ENCODE measurements around the gene NCOA7.
A peak's percentile ranks its signal among the peaks of the same experiment; 100 is the strongest.
"Not testable (repeated sequence)": the region's sequence is repeated elsewhere in the genome, so short reads cannot be mapped to it uniquely, and the experiment has no call there.

The NCOA7 gene

GRCh38 chr6:125773387-125774341, 17.1 kb upstream of the NCOA7 start:
- no peak overlapping the region for H3K27ac Mint-ChIP-seq

GRCh38 chr6:125776107-125776826, 14.5 kb upstream of the NCOA7 start:
- H3K36me3 Mint-ChIP-seq (ENCODE audit: low read depth); H3K27me3 Mint-ChIP-seq; H3K9me3 Mint-ChIP-seq; H3K27ac Mint-ChIP-seq; DNase-seq; H3K4me3 Mint-ChIP-seq: not testable (repeated sequence)
- H3K4me1 Mint-ChIP-seq (ENCODE audit: low read depth), result peaks cover 10% of the 10 kb centered on the region

More at GRCh38 chr6:125773387-125774341, 17.1 kb upstream of the NCOA7 start:
- no peaks in the 10 kb centered on the region for H3K27me3 Mint-ChIP-seq
- H3K9me3 Mint-ChIP-seq, result no peaks in the 10 kb centered on the region
- DNase-seq, result no peak
- H3K4me3 Mint-ChIP-seq, result no peak overlapping the region
- no peaks in the 10 kb centered on the region for H3K36me3 Mint-ChIP-seq (ENCODE audit: low read depth)
- H3K4me1 Mint-ChIP-seq (ENCODE audit: low read depth), result peaks cover 13% of the 10 kb centered on the region

- no peaks in the 10 kb centered on the region for H3K9me3 Mint-ChIP-seq
- no peak overlapping the region for H3K4me3 Mint-ChIP-seq
- no peaks in the 10 kb centered on the region for H3K27me3 Mint-ChIP-seq
- peaks cover 7% of the 10 kb centered on the region for H3K36me3 Mint-ChIP-seq (ENCODE audit: low read depth)
- peaks cover 20% of the 10 kb centered on the region for H3K4me1 Mint-ChIP-seq (ENCODE audit: low read depth)
- peak; percentile 93 for DNase-seq
- no peak overlapping the region for H3K27ac Mint-ChIP-seq
Observed at GRCh38 chr6:125779924-125780539, 10.7 kb upstream of the NCOA7 start.

- Mint-ChIP-seq H3K9me3 (no peaks in the 10 kb centered on the region), H3K27me3 (no peaks in the 10 kb centered on the region)
Observed at GRCh38 chr6:125780540-125781313, 10.0 kb upstream of the NCOA7 start.

GRCh38 chr6:125781314-125781868, 9.4 kb upstream of the NCOA7 start:
- Mint-ChIP-seq H3K4me1 (ENCODE audit: low read depth) (peaks cover 20% of the 10 kb centered on the region), H3K9me3 (no peaks in the 10 kb centered on the region), H3K4me3 (no peak overlapping the region), H3K27ac (no peak overlapping the region), H3K27me3 (no peaks in the 10 kb centered on the region), H3K36me3 (ENCODE audit: low read depth) (peaks cover 16% of the 10 kb centered on the region)
- no peak for DNase-seq

More at GRCh38 chr6:125780540-125781313, 10.0 kb upstream of the NCOA7 start:
- no peak overlapping the region for H3K27ac Mint-ChIP-seq
- H3K36me3 Mint-ChIP-seq (ENCODE audit: low read depth), result peaks cover 10% of the 10 kb centered on the region
- peak; percentile 79 for DNase-seq
- H3K4me3 Mint-ChIP-seq, result no peak overlapping the region
- peaks cover 20% of the 10 kb centered on the region for H3K4me1 Mint-ChIP-seq (ENCODE audit: low read depth)

- H3K4me1 Mint-ChIP-seq (ENCODE audit: low read depth), result peaks cover 30% of the 10 kb centered on the region
- no peak for DNase-seq
- H3K27me3 Mint-ChIP-seq, result no peaks in the 10 kb centered on the region
- H3K27ac Mint-ChIP-seq, result no peak overlapping the region
- no peak overlapping the region for H3K4me3 Mint-ChIP-seq
- H3K9me3 Mint-ChIP-seq, result no peaks in the 10 kb centered on the region
- peaks cover 36% of the 10 kb centered on the region for H3K36me3 Mint-ChIP-seq (ENCODE audit: low read depth)
Observed at GRCh38 chr6:125784365-125784764, 6.4 kb upstream of the NCOA7 start.

GRCh38 chr6:125787791-125788190, 3.0 kb upstream of the NCOA7 start:
- Mint-ChIP-seq H3K27me3 (no peaks in the 10 kb centered on the region), H3K9me3 (no peaks in the 10 kb centered on the region), H3K4me1 (ENCODE audit: low read depth) (peaks cover 48% of the 10 kb centered on the region), H3K4me3 (no peak overlapping the region), H3K27ac (no peak overlapping the region), H3K36me3 (ENCODE audit: low read depth) (peaks cover 44% of the 10 kb centered on the region)
- DNase-seq, result no peak

- no peak for DNase-seq
- Mint-ChIP-seq H3K9me3 (no peaks in the 10 kb centered on the region), H3K4me1 (ENCODE audit: low read depth) (peaks cover 55% of the 10 kb centered on the region), H3K36me3 (ENCODE audit: low read depth) (peaks cover 42% of the 10 kb centered on the region), H3K27ac (peak overlapping the region; percentile 97), H3K4me3 (peak overlapping the region; percentile 83), H3K27me3 (no peaks in the 10 kb centered on the region)
Observed at GRCh38 chr6:125789167-125789566, 1.6 kb upstream of the NCOA7 start.

GRCh38 chr6:125789576-125790357, 993 bp upstream of the NCOA7 start:
- Mint-ChIP-seq H3K4me1 (ENCODE audit: low read depth) (peaks cover 57% of the 10 kb centered on the region), H3K27me3 (no peaks in the 10 kb centered on the region), H3K4me3 (peak overlapping the region; percentile 83), H3K36me3 (ENCODE audit: low read depth) (peaks cover 38% of the 10 kb centered on the region), H3K9me3 (no peaks in the 10 kb centered on the region), H3K27ac (peak overlapping the region; percentile 97)
- peak; percentile 73 for DNase-seq

GRCh38 chr6:125791151-125791819, 525 bp downstream of the NCOA7 start:
- Mint-ChIP-seq H3K4me3 (peak overlapping the region; percentile 85), H3K9me3 (no peaks in the 10 kb centered on the region), H3K27ac (peak overlapping the region; percentile 92), H3K27me3 (no peaks in the 10 kb centered on the region), H3K4me1 (ENCODE audit: low read depth) (peaks cover 68% of the 10 kb centered on the region), H3K36me3 (ENCODE audit: low read depth) (peaks cover 35% of the 10 kb centered on the region)
- DNase-seq, result peak; percentile 51

- DNase-seq, result no peak
- Mint-ChIP-seq H3K36me3 (ENCODE audit: low read depth) (peaks cover 32% of the 10 kb centered on the region), H3K4me3 (peak overlapping the region; percentile 85), H3K27me3 (no peaks in the 10 kb centered on the region), H3K27ac (peak overlapping the region; percentile 92), H3K4me1 (ENCODE audit: low read depth) (peaks cover 68% of the 10 kb centered on the region), H3K9me3 (no peaks in the 10 kb centered on the region)
Observed at GRCh38 chr6:125791820-125792165, 1.0 kb downstream of the NCOA7 start.

GRCh38 chr6:125792172-125792571, 1.4 kb downstream of the NCOA7 start:
- H3K27me3 Mint-ChIP-seq, result no peaks in the 10 kb centered on the region
- DNase-seq, result no peak
- peaks cover 32% of the 10 kb centered on the region for H3K36me3 Mint-ChIP-seq (ENCODE audit: low read depth)
- H3K4me1 Mint-ChIP-seq (ENCODE audit: low read depth), result peaks cover 71% of the 10 kb centered on the region
- H3K4me3 Mint-ChIP-seq, result peak overlapping the region; percentile 85
- no peaks in the 10 kb centered on the region for H3K9me3 Mint-ChIP-seq
- H3K27ac Mint-ChIP-seq, result peak overlapping the region; percentile 92

- H3K4me1 Mint-ChIP-seq (ENCODE audit: low read depth), result peaks cover 73% of the 10 kb centered on the region
- H3K36me3 Mint-ChIP-seq (ENCODE audit: low read depth), result peaks cover 33% of the 10 kb centered on the region
- no peak for DNase-seq
- H3K4me3 Mint-ChIP-seq, result peak overlapping the region; percentile 85
- no peaks in the 10 kb centered on the region for H3K9me3 Mint-ChIP-seq
- peak overlapping the region; percentile 92 for H3K27ac Mint-ChIP-seq
- H3K27me3 Mint-ChIP-seq, result no peaks in the 10 kb centered on the region
Observed at GRCh38 chr6:125792680-125793079, 1.9 kb downstream of the NCOA7 start.

Measured in activated T-cell treated with anti-CD3 and anti-CD28 coated beads, Interleukin-2, amount 50 U/mL, for 24 hours (primary cell).